HEK293T (cell line): Measurements from ENCODE around the gene POLN.

Source experiments
- ARNT ChIP-seq: fragments of 450-650 bp; IDR thresholded peaks from 2 replicates; pipeline ENCODE4 v1.6.1; 2017; ENCODE audit warnings: mild to moderate bottlenecking
- BHLHE40 ChIP-seq: fragments of 450-650 bp; IDR thresholded peaks from 2 replicates; pipeline ENCODE4 v1.6.1; 2016; ENCODE audit warnings: mild to moderate bottlenecking, moderate library complexity, borderline replicate concordance
- FOXK2 ChIP-seq: fragments of 450-650 bp; IDR thresholded peaks from 2 replicates; pipeline ENCODE4 v1.6.1; 2016; ENCODE audit warnings: mild to moderate bottlenecking
- FOXM1 ChIP-seq: fragments of 450-650 bp; IDR thresholded peaks from 2 replicates; pipeline ENCODE4 v1.6.1; 2017; ENCODE audit warnings: mild to moderate bottlenecking, borderline replicate concordance
- HDGF ChIP-seq: fragments of 450-650 bp; IDR thresholded peaks from 2 replicates; pipeline ENCODE4 v1.6.1; 2017; ENCODE audit warnings: antibody characterized with exemption, borderline replicate concordance
- L3MBTL2 ChIP-seq: fragments of 450-650 bp; conservative IDR thresholded peaks from 2 replicates; pipeline ENCODE4 v1.6.1; 2016; ENCODE audit warnings: mild to moderate bottlenecking
- NFRKB ChIP-seq: fragments of 450-650 bp; IDR thresholded peaks from 2 replicates; pipeline ENCODE4 v1.6.1; 2016; ENCODE audit warnings: mild to moderate bottlenecking, moderate library complexity
- SP1 ChIP-seq: fragments of 450-650 bp; IDR thresholded peaks from 2 replicates; pipeline ENCODE4 v1.6.1; 2017
- TARDBP ChIP-seq: fragments of 450-650 bp; IDR thresholded peaks from 2 replicates; pipeline ENCODE4 v1.6.1; 2016
- ZNF384 ChIP-seq: fragments of 450-650 bp; IDR thresholded peaks from 2 replicates; pipeline ENCODE4 v1.6.1; 2016

DNA sequence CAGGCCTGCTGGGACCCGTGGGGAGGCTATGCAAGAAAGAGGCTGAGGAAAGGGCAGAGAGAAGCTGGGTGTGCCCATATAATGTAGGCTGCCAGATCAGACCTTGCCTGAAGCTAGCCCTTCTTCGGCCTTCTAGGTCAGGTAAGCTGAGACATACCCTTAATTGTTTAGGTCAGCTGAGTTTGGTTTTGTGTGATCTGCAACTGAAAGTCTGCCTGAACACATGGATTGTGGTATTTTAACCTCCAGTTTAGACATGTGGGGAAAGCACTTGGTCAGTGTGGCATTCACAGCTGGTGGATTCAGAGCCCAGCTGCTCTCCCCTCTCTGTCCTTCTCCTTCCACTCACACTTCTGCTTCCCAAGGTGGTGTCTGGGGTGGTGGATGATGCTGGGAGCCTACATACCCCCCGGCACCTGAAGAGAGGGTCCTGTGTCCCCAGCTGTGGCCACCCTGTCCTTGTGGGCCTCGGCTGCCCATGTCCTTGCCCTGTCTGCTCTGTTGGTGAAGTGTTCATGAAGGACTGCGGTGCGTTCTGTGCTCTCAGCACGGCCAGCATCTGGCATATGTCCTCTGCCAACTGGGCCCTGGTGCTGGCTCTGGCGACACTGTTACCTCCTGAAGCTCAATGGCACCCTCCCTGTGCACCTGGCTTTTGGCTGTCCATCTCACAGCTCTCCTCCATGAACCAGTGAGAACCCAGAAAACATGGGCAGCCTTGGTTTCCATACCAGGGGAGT is 100.7 kb downstream of the POLN start:
- TF ChIP-seq ZNF384 (no peak), FOXK2 (no peak), TARDBP (no peak), BHLHE40 (no peak), NFRKB (no peak), SP1 (no peak), HDGF (no peak), FOXM1 (no peak), L3MBTL2 (no peak), ARNT (no peak)
